Measurements from ENCODE around the gene THADA.

Gene THADA

DNA sequence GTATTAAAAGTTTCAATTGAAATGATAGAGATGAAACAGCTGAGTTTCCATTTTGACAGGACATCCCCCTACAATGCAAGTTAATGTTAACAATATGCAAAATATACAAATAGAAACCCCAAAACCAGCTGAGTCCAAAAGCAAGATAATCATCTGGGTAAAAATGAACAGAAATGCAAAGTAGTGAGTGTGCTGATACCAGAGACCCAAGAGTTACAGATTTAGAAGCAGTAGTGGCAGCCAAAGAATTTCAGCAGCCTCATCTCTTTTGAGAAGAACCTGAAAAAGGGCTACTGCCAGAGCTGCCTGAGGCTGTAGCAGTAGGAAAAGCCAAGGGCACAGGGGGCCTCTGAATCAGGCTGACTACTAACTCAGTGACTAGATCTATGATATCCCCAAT lies 82.6 kb downstream of the THADA start:
- no peak for DNase-seq

DNA sequence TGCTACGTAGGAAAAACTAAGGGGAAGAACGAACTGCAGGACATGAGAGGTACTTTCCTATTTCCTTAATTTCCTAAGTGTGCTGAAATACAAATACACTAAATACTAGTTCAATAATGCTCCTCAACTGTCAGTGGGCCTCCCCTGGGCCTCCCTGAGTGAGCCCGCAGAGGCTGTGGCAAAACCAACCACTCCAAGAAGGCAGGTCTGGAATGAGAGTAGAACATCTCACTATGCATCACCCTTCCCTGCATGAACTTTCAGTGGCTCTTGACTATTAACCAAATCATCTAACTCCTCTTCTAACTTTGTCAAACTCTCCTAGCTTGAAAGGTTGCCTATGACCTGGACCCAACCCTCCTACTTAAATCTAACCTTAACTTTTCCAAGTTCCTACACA lies 84.6 kb downstream of the THADA start:
- no peak for DNase-seq

DNA sequence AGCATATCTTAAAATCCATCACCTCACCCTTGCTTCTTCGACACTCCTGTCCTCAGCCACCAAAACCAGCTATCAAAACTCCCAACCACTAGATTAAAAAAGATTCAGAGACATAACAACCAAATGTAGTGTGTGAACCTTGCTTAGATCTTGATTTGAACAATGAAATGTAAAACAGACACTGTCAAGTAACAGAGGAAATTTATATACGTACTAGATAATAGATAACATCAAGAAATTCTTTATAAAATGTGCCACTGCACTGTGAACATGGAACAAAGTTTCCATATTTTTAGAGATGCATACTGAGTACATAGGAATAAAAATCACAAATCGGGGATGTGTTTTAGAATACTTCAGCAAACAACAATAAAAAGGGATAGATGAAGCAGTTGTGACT lies 86.0 kb downstream of the THADA start:
- DNase-seq: no peak

DNA sequence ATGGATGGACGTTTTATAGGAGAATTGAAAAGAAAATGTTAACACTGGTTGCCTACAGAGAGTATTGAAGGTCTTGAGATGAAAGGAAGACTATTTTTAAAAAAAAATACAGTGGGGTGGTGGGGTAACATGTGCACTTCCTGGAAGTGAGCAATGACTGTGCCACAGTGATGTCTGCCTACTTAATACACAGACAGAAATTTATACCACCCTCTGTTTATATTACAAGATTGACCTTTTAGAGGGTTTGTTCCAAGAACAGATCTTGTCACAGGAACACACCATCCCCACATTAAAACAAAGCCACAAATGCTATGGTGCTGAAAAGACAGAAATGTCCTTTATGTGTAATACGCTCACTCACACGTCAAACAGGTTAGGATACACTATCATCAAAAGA lies 87.6 kb downstream of the THADA start:
- no peak for DNase-seq

DNA sequence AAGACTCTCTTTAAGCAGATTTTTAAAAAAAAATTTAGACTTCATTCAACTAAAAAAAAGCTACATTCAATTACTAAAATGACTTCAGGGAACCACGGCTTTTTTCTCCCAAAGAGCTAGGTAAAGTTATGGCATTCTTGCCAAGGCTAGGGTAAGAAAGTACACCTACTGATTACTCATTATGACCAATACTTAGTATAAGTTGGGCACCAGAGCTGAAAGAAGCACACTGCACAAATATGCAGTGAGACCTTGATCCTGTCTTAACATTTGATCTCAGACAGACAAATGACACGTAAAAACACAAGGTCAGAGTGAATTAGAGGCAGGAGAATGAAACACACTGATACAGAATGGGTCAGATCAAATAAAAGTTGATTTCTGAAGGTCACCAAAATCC lies 88.7 kb downstream of the THADA start:
- DNase-seq: no peak

DNA sequence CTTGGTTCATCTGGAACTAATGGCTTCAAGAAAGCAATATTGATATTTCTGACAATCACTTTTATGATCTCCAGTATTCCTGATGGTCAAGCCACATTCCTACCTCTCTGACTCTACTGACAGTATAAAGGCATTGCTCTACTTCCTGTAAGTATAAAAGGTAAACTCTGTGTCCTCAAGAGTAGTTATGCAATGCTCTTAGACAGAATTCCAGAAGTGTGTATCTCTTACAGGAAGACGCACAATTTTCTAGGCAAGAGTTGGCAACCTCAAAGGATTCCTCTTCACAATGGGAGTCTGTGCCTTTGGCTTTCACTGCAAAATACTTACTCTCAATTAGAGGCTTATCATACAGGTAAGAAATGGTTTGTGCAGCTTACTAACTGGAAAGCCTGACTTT lies 100.1 kb downstream of the THADA start:
- no peak for DNase-seq

DNA sequence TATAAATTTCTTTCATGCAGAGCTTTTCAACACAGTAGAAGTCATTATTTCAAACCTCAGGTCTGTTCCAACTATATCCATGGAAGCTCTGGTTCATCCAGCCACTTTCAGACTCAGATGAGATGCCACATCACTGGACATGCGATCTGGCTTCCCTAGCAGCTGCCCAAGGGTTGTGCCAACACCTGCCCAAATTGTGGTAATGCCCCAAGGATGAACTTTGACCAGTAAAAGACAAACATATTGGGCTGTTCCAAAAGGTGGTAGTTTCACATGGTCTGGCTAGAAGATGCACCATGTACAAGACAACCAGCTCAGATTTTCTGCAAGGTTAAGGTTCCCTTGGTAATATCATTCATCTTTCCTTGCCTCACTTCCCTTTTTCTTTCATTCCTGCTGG lies 101.9 kb downstream of the THADA start:
- DNase-seq: no peak

DNA sequence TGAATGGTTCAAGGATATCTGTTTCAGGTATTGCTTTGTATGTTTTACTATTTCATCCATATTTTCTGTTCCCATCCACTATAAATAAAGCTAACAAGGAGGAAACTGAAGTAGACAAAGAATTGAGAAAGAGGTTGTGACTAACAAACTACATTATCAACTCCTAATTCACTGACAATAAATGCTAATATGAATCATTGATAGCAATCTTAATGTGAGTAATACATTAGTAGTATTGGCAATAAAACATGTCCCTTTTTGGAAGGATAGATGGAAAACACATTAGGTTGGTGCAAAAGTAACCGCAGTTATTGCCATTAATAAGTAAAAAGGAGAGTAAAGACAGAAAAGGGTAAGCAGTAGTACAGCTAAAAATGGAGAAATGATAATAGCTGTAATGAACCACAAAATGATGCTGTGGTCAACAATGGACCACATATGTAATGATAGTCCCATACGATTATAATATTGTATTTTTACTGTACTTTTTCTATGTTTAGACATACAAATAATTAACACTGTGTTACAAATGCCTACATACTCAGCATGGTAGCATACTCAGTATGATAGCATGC lies 104.7 kb downstream of the THADA start:
- DNase-seq: no peak

DNA sequence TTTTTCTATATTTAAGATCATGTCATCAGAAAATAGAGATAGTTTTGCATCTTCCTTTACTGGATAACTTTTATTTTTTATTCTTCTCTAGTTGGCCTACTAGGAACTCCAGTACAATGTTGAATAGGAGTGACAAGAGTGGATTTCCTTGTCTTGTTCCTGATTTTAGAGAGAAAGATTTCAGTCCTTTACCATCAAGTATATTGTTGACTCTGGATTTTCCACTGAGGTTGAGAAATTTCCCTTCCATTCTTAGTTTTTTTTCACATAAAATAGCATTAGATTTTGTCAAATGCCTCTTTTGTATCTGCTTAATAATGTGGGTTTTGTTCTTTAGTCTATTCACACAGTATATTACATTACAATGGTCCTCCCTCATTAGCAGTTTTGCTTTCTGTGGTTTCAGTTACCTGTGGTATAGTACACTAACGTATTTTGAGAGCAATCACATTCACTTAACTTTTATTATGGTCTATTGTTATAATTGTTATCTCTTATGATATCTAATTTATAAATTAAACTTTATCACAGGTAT lies 105.5 kb downstream of the THADA start:
- no peak for DNase-seq

DNA sequence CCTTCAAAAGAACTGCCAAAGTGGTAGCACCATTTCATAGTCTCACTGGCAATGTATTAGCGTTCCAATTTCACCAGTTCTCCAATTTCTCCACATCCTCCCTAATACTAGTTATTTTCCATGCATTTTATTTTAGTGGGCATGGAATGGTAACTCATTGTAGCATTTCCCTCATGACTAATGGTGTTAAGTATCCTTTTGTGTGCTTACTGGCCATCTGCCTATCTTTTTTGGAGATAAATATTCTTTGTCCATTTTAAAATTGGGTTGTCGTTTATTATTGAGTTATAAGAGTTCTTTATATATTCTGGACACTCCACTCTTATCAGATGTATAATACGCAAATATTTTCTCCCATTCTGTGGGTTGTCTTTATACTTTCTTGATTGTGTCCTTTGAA lies 107.1 kb downstream of the THADA start:
- DNase-seq: no peak

DNA sequence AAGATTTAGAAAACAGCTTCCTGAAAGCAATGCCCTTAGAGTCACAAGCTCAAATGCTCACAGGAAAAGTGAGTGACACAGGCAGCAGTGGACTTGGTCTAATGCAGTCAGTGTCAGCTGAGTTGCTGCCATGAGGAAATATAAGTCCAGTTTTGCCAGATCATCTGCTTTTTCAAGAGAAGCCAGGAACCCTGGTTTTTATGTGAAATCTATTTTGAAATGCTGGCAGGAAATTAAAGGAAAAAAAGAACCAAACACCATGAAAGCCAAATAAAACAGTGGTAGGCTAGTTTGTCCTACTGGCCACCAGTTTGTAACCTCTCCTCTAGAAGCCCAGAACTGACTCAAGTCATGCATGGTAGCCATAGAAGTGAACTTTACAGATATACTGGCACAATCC lies 109.2 kb downstream of the THADA start:
- DNase-seq: no peak

DNA sequence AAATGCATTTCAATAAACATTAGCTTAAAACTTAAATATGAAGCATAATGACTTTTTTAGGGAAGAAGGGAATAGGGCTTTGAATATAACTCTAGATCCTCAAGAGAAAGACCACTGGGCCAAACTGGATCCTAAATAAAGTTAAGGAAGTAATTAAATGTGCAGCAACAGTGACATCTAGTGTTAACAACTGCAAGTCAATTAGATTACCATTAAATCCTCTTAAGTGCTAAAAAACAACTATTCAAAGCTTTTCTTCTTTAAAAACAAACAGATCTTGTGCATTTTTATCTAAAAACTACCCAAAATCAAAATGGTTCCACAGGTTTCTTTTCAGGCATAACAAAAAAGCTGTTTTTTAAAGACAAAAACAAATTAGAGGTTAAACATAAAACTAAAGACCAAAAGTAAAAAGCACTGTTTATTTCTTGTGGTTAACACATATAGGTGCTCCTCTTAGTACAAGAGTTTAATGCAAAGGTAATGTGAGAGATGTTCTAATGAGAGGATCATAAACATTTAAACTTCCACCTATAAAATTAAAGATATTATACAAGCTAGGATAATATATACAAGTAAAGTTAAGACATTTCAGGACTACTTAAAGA lies 111.4 kb downstream of the THADA start:
- peak in 1 of 56 donors; percentile 45 for DNase-seq

DNA sequence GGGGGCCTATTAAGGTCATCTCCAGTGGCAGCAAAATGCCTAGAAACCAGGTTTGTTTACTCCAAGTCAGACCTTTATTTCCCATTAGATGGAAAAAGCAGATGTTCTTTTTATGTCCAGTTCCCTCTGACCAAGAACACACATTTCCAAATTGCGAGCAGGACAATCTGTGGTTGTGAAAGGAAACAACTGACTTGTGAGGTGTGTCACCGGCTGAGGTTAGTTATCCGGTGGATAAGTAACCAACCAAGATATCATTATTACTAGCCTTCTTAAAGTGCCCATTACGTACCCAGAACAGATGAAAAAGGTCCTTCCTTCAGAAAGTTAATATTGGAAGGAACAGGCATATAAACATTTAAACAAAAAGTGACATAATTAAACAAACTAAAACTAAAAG lies 112.9 kb downstream of the THADA start:
- no peak for DNase-seq

DNA sequence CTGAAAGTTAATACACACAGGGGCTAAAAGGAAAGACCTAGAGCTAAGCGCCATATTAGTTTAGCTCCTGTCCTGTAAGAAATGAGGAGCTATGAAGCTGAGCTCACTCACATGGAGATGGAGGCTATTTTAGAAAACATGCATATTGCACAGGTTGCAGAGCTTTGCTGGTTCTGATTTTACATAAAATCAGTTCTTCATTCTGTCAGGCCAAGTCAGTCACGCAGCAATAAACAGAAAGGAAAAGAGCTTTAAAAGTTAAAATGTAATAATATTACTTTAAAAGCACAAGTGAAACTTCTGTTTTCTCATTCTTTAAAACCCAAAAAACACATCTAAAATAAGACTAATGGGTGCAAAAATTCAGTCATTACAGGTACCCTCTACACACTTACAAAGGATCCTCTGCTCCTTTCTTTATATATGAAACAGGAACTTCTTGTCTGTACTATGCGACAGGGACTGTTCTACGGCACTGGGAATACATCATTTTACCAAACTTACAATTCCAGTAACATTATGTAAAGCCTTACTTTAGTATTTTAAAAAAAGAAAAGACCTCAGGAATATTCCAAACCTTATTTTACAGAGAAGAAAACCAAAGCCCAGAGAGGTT lies 113.8 kb downstream of the THADA start:
- no peak for DNase-seq

DNA sequence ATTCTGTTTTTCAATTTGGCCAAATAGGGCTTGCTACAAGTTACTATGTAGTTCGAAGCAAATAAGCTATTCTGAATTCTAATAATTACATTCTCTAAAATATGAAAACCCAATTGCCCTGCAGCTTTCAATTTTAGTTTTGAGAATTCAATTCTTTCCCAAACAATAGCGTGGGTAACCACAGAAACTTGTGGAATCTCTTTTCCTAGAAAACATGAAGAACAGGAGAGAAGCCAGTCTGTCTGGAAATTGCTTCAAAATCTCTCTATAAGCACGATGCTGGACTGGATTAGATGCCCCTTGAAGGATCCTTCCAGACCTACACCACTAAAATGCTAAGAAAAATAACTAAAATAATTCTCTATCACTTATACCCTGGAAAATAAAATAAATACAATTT lies 115.0 kb downstream of the THADA start:
- DNase-seq: no peak

DNA sequence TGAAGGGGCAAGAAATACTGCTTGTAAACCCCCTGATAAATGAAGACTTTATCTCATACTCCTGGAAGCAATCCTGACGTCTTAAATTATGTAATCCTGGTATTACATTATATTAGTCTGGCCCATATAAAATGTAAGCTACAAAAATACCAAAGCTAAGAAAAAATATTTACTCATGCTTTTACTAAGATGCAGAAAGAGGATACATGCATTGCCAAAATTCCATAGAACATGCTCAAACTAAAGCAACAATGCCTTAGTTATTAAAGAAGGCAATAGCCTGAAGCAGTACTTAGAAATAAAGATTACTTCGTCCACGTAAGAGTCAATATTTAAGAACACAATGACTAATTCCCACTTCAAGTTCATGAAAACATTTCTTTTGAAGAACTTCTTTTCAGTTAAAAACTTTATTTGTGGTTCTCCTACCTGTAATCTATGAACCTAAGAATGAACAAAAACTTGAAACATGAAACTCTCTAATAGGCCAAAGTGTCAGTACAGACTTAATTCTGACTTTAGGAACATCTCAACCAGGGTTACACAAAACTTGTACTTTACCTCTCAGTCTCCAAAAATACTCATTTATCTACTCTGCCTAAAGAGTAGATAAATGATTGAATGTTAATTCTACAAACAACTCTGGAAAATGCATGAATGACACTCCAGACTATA lies 117.3 kb downstream of the THADA start:
- DNase-seq: no peak

DNA sequence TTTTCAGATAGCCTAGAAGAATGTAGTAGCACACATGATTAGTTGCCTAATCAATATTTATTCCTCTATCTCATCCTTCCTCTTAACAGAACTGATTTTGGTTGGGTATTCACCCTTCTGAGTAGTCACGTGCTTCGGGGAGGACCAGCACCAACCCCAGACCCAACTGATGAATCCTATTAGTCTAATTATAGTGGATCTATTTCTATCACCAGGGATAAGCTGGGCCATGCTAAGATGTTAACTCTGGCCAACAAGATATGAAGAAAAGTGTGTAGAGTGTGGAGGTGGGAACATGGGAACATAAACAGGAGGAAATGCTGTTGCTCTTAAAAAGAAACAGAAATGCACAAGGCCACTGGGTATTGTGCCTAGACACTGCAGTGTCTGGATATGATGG lies 119.9 kb downstream of the THADA start:
- no peak for DNase-seq

DNA sequence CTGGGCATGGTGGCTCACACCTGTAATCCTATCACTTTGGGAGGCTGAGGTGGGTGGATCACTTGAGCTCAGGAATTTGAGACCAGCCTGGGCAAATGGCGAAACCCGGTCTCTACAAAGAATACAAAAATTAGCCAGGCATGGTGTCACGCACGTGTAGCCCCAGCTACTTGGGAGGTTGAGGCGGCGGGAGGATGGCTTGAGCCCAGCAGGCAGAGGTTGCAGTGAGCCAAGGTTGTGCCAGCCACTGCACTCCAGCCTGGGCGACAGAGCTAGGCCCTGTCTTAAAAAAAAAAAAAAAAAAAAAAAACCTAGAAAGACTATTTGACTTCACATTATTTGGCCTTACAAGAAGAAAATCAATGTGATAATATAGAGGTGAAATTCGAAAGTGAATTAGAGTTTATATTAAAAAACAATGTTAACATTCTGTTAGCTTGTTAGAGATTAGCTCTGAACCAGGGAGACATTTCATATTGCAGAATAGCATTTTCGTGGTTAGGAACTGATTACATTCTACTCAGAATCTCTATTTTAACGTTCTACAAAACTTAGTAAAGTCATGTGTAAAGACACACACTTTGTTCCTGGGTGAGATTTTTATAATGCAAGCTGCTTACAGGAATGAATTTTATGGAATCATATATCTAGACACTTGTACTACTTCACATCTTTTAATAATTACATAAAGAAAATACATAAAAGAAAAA lies 120.5 kb downstream of the THADA start:
- no peak for DNase-seq

DNA sequence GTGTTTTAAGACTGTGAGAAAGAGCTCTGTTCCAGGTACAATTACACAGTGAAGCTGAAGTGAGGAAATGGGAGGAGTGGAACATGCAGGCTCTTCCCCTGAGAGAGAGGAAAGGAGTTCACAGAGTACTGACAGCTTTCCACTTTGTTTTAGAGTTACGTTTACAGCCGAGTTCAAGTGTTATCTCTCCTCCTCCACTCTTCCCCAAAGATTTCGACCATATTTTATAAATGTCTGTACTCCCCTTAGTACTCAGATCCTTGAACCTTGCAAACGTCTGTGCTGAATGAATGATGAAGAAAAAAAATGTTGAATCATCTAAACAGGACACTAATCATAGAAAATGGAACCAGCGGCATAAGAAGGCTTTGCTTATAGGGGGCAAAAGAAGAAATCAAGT lies 121.6 kb downstream of the THADA start:
- DNase-seq: no peak

DNA sequence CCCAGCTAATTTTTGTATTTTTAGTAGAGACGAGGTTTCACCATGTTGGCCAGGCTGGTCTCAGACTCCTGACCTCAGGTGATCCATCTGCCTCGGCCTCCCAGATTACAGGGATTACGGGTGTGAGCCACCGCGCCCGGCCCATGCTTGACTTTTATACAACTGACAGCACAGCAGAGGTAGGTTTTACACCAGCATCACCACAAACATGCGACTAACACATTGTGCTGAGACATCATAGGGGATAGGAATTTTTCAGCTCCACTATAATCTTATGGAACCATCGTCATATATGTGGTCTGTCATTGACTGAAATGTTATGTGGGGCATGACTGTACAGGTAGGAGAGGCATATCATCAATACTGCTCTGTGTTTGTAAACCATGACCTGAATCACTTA lies 122.1 kb downstream of the THADA start:
- no peak for DNase-seq

DNA sequence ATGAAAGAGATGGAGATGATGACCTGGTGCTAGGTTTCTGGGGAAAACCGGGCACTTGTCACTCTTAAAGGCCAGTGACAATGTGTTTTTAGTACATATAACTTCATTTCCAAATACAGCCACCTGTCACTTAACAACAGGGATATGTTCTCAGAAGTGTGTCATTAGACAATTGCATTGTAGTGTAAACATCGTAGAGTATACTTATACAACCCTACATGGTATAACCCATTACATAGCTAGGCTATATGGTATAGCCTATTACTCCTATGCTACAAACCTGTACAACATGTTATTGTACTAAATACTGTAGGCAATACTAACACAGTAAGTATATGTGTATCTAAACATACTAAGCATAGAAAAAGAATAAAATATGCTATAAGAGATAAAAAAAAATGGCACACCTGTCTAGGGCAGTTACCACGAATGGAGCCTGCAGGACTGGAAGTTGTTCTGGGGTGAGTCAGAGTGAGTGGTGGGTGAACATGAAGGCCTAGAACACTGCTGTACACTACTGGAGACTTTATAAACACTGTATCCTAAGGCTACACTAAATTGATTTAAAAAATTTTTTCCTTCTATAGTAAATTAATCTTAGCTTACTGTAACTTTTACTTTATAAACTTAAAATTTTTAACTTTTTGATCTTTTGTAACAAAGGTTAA lies 123.2 kb downstream of the THADA start:
- no peak for DNase-seq
